ENCODE measurements around the gene SLC25A19.

DNA sequence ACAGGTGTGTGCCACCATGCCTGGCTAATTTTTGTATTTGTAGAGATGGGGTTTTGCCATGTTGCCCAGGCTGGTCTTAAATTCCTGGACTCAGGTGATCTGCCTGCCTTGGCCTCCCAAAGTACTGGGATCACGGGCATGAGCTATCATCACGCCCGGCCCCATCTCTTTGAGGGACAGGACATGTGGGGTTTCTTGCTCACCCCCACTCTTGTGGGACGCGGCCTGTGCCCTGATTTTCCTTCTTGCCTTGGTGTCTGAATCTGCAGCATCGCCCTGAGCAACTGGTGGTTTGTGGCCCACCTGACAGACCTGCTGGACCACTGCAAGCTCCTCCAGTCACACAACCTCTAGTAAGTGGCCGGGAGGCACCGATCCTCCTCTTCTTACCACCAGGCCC lies 58.2 kb downstream of the SLC25A19 start:
- TF ChIP-seq, protein P1, sequence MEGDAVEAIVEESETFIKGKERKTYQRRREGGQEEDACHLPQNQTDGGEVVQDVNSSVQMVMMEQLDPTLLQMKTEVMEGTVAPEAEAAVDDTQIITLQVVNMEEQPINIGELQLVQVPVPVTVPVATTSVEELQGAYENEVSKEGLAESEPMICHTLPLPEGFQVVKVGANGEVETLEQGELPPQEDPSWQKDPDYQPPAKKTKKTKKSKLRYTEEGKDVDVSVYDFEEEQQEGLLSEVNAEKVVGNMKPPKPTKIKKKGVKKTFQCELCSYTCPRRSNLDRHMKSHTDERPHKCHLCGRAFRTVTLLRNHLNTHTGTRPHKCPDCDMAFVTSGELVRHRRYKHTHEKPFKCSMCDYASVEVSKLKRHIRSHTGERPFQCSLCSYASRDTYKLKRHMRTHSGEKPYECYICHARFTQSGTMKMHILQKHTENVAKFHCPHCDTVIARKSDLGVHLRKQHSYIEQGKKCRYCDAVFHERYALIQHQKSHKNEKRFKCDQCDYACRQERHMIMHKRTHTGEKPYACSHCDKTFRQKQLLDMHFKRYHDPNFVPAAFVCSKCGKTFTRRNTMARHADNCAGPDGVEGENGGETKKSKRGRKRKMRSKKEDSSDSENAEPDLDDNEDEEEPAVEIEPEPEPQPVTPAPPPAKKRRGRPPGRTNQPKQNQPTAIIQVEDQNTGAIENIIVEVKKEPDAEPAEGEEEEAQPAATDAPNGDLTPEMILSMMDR (IDR thresholded peaks at IDR 0.05), result no peak
- TF ChIP-seq POLR2A (IDR thresholded peaks at IDR 0.05), result no peak

All from tibial nerve (tissue), 3 donors.